GM21619 (cell line): ENCODE data around the gene HUS1.
"Not testable (repeated sequence)": the region's sequence is repeated elsewhere in the genome, so short reads cannot be mapped to it uniquely, and the experiment has no call there.

Source experiments
- ATAC-seq: cut with Tn5 transposase; IDR thresholded peaks from one replicate; pipeline ENCODE4 v1.9.1; 2021; ENCODE audit not compliant: unreplicated experiment

Gene HUS1

GRCh38 chr7:47931005-47932004 lies 48.1 kb downstream of the HUS1 start:
- ATAC-seq, result no peak

GRCh38 chr7:47924266-47924665 lies 55.1 kb downstream of the HUS1 start:
- no peak for ATAC-seq

GRCh38 chr7:47923081-47923875 lies 56.1 kb downstream of the HUS1 start:
- not testable (repeated sequence) for ATAC-seq

GRCh38 chr7:47916514-47916913 lies 62.9 kb downstream of the HUS1 start:
- ATAC-seq, result not testable (repeated sequence)

GRCh38 chr7:47915616-47915976 lies 63.8 kb downstream of the HUS1 start:
- ATAC-seq, result no peak

- no peak for ATAC-seq
These were observed 64.4 kb downstream of the HUS1 start for GRCh38 chr7:47914717-47915615.
